GM19468 (cell line): ENCODE data around the gene PHACTR1.

Experiments used
- ATAC-seq: cut with Tn5 transposase; IDR thresholded peaks from one replicate; pipeline ENCODE4 v1.9.1; 2021; ENCODE audit warnings: mild to moderate bottlenecking, moderate library complexity, moderate number of reproducible peaks; ENCODE audit not compliant: unreplicated experiment; ENCODE audit errors: extremely low read depth

PHACTR1 gene

GRCh38 chr6:13081189-13081563 lies 364.6 kb downstream of the PHACTR1 start:
- no peak for ATAC-seq

DNA sequence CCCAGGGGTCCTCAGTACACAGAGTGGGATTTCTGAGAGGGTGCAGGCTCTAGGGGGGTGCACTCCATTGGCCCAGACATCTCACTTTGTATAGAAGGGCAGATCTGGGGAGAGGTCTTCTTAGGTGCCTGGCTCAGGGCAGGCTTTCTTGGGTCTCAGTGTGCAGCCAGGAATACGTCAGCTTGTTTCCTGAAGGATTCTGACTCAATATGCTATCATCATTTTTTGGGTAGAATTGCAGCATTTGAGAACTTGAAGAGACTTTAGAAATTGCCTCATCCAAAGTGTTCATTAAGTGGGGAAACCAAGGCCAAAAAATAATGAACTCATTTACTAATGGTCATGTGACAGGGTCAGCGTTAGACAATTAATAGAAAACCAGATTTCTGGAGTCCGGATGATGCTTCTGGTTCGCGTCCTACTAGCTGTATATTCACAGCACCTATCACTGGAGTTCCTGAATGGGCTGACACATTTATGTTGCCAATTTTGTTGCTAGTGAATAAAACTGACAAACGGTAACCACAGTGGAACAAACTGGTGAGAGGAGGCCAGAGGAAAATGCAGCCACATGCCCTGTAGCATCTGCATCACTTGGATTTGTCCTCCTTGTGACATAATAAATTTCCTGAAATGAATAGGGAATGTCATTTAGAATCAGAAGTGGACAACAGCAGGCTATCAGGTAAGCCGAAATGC lies 372.9 kb downstream of the PHACTR1 start:
- no peak for ATAC-seq

DNA sequence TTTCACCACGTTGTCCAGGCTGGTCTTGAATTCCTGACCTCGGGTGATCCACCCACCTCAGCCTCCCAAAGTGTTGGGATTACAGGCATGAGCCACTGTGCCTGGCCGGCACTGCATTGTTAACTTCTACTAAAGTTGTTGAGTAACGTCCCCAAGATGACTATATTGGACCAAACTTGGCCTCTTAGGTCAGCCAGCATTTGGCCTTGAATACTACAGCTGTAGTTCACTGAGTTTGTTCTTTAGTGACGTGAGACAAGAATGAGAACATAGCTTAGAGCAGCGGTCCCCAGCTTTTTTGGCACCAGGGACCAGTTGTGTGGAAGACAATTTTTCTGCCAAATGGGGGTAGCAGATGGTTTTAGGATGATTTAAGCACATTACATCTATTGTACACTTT lies 374.6 kb downstream of the PHACTR1 start:
- no peak for ATAC-seq

GRCh38 chr6:13094781-13095425 lies 378.3 kb downstream of the PHACTR1 start:
- ATAC-seq: no peak

DNA sequence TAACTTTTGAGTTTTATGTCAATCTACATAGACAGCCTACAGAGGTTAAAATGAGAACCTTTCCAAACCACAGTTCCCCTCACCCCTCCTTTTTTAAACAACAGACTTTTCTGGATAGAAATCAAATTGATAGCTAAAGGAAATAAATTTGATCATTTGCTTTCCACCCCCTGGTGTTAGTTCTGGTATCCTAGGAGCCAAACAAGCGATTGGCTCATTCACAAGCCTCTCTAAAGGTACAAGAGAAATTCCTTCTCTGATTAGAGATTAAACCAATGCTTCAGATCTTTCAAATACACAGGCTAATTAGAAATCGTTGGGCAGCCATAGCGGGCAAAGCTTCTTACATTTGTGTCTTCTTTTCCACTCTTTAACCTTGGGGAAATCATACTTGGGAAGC lies 379.5 kb downstream of the PHACTR1 start:
- no peak for ATAC-seq

DNA sequence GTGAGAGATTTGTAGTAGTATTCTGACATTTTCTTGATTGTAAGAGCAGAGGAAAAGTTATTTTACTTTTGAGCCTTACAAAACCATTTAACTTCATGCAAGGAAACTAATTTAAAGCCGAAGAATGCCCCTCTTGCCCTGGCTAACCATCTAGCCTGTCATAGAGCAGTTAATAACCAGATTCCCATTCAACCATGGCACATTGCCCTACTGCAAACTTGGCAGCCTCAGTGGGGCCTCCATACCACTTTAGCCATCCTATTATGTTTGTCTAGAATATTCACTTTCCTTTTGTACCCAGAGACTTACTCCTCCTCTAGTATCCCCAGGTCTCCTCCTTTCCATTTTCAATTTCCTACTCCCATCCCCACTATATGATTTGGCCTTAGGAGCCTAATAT lies 380.9 kb downstream of the PHACTR1 start:
- ATAC-seq: no peak

- no peak for ATAC-seq
Observed at GRCh38 chr6:13098006-13098405, 381.4 kb downstream of the PHACTR1 start.

- ATAC-seq: no peak
Observed at GRCh38 chr6:13098793-13099570, 382.4 kb downstream of the PHACTR1 start.

GRCh38 chr6:13099771-13100170 lies 383.2 kb downstream of the PHACTR1 start:
- no peak for ATAC-seq

- no peak for ATAC-seq
Observed at GRCh38 chr6:13101409-13101808, 384.8 kb downstream of the PHACTR1 start.

DNA sequence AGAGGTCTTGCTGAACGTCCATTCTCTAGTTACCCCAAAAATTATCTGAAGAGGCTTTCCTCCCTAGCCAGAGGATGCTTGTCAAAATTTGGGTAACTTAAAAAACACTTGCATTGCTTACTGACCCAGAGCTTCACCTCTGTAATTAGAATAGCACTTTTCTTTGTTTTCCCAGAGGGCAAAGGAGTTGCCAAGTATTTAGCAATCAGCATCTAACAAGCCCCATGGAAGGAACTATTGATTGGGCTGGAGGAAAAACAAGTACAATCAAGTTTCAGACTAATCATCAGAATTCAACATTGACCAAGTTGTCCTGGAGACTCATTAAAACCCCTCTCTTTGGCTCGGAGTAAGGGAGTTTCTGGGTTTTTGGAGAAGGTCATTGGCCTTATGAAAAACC lies 385.4 kb downstream of the PHACTR1 start:
- ATAC-seq: no peak

GRCh38 chr6:13103169-13103568 lies 386.6 kb downstream of the PHACTR1 start:
- ATAC-seq: no peak

GRCh38 chr6:13105139-13105538 lies 388.6 kb downstream of the PHACTR1 start:
- ATAC-seq: no peak

GRCh38 chr6:13112921-13113320 lies 396.4 kb downstream of the PHACTR1 start:
- no peak for ATAC-seq

DNA sequence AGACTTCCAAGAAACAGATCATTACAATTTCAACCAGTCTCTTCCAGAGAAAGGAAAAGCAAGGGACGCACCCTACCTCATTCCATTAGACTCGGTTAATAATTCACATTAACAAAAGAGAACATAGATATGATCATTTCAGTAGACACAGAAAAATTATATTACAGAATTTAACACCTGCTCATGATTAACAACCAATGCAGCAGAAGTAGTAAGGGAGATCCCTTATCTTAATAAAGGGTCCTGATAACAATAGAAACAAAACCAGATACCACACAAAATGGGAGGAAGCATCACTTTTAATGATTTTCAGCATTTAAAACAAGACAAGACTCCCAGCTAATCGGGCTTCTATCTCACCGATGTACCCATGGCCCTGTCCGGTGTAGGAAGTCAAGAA lies 396.8 kb downstream of the PHACTR1 start:
- ATAC-seq: no peak

GRCh38 chr6:13113981-13114593 lies 397.5 kb downstream of the PHACTR1 start:
- no peak for ATAC-seq

DNA sequence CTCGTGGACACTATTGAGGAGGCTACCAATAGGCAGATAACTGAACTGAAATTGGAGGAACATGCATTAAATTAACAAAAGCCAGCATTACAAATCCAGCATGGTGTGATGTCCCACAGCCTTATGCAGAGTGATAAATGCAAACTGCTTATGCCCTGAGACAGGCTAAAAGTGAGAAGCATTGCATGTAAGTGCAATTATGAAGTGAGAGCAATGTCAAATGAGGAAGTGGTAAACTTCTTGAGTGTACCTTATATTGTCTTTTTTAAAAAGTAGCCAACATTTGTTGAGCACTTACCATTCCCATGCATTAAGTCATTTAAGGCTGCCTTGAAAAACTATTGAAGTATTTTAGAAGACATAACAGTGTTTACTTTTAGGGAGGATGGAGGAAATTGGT lies 399.6 kb downstream of the PHACTR1 start:
- ATAC-seq: no peak

- no peak for ATAC-seq
Observed at GRCh38 chr6:13117570-13117969, 401.0 kb downstream of the PHACTR1 start.

DNA sequence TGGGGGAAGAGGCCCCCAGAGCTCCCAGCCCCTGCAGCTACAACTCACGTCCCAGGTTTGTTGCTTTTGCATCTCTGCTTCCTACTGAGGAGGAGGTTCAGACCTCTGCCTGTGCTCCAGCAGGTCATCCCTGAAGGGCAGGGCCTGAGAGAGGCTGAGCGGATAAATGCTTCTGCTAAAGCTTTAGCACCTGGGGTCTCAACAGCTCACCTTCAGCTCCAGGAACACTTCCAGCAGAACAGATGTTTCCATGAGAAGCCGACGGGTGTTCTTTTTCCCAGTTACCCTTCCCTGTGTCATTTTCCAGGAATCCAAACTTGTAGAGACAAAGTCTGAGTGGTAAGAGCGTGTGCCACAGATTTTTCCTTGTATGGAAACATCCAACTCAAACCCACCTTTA lies 403.0 kb downstream of the PHACTR1 start:
- no peak for ATAC-seq

DNA sequence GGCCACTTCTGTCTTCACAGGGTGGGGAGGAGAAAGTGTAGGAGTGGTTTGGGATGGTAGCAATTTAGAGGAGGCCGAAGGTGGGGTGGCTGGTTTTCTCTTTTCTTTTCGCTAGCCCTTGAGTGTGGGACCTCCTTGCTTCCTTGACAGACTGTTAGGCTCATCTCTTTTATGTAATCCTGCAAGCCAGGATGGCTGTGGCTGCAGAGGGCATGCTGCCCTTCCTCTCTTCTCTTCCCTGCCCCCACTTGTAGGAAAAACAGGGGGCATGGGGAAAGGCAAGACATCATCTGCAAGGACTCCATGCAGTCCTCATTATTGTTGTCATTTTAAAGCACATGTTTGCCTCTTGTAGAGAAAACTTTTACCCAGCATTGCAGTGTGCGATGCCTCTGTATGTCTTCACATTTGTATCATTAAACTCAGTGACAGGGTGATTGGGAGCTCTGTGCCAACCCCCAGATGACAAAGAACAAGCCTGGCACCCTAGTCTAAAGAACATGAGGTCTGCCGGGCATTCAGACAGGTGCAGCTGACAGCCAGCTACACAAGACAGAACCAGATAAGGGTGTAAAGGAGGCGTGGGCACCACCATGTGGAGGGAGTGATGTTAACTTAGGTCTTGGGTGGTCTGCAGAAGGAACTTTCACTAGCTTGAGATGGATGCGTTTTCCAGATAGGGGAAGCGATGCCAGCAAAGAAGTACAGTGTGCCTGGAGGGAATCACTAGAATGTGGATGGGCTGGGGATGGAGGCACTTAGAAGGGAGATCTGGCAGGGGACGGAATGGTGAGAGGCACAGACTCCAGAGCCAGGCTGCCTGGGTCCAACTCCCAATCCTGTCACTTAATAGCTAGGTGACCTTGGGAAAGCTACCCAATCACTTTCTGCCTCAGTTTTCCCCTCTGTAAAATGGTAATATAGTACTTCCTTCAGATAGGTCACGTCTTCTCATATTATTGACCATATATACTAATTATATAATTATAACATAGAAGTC lies 404.2 kb downstream of the PHACTR1 start:
- no peak for ATAC-seq
